ENCODE results near the gene OR6C68. TPM values are rescaled to one million over a fixed set of nuclear protein-coding genes. Genes with fewer than 3 reads are reported as not detected.

Gene OR6C68
- total and polyA plus RNA-seq, 2 of the 4 experiments (the other 2 are of a cell fraction): not detected

GRCh38 chr12:55515696-55516095, 23.5 kb downstream of the OR6C68 start:
- Histone ChIP-seq H3K9me3 (ENCODE audit: control insufficient read depth, insufficient read depth, low read length) (no peaks in the 10 kb centered on the region), H3K4ac (ENCODE audit: low read depth, low read length) (no peak overlapping the region), H2AK5ac (ENCODE audit: low read depth, low read length) (no peak overlapping the region), H4K20me1 (ENCODE audit: insufficient read depth, low read length) (no peaks in the 10 kb centered on the region), H3K79me1 (ENCODE audit: low read depth in 1 of 2, low read length in 2 of 2) (no peaks in the 10 kb centered on the region), H3K9me1 (ENCODE audit: insufficient read depth, low read length) (no peaks in the 10 kb centered on the region), H3K4me1 (ENCODE audit: control insufficient read depth, insufficient read depth, low read length) (no peaks in the 10 kb centered on the region), H2AFZ (replicated peaks; ENCODE audit: low read length, poor library complexity) (no peak overlapping the region), H4K91ac (ENCODE audit: insufficient read depth, low read depth, low read length) (no peak overlapping the region), H3K56ac (ENCODE audit: extremely low read depth, insufficient read depth, low read length) (no peak overlapping the region), H3K4me3 (ENCODE audit: insufficient read depth, low read depth, low read length) (no peak overlapping the region), H2BK15ac (ENCODE audit: low read depth, low read length) (no peak overlapping the region), H3K36me3 (ENCODE audit: control insufficient read depth, insufficient read depth, low read length) (no peaks in the 10 kb centered on the region), H3K14ac (replicated peaks; ENCODE audit: low read depth, low read length) (no peak overlapping the region), H2BK20ac (ENCODE audit: low read depth, low read length) (no peak overlapping the region), H4K8ac (ENCODE audit: low read depth in 2 of 2, low read length in 2 of 2) (no peak overlapping the region), H3K9ac (ENCODE audit: low read depth, low read length) (no peak overlapping the region), H3K18ac (ENCODE audit: low read depth, low read length) (no peak overlapping the region), H3K23ac (ENCODE audit: low read depth, low read length) (no peak overlapping the region), H2BK120ac (ENCODE audit: low read depth, low read length) (no peak overlapping the region), H2AK9ac (replicated peaks; ENCODE audit: low read depth, low read length, poor library complexity) (no peak overlapping the region), H3K4me2 (ENCODE audit: low read depth, low read length) (no peak overlapping the region), H3K27ac (ENCODE audit: insufficient read depth, low read length) (no peak overlapping the region), H4K5ac (ENCODE audit: low read depth, low read length) (no peak overlapping the region), H3K27me3 (ENCODE audit: control insufficient read depth, insufficient read depth, low read length) (no peaks in the 10 kb centered on the region), H2BK5ac (ENCODE audit: low read depth, low read length, poor library complexity, severe bottlenecking) (no peak overlapping the region)
- intact Hi-C loops (cut with micrococcal nuclease) (no loop called here), dilution Hi-C loops (cut with HindIII; ENCODE audit: low sequenced_read_pairs, unreplicated experiment) (no loop called here), in situ Hi-C loops (cut with MboI; ENCODE audit: low sequenced_read_pairs) (no loop called here)
- CTCF ChIA-PET: no interaction called here
- no peak for DNase-seq
- ATAC-seq (ENCODE audit: low read depth): no peak
- BruUV-seq (replicated peaks): no TSS peak
- TF ChIP-seq RCOR1 (IDR thresholded peaks at IDR 0.05; ENCODE audit: insufficient replicate concordance, low read length) (no peak), FOS (IDR thresholded peaks at IDR 0.05; ENCODE audit: low read depth, low read length) (no peak), CEBPB (IDR thresholded peaks at IDR 0.05; ENCODE audit: low read depth, low read length) (no peak), CTCF (conservative IDR thresholded peaks at IDR 0.05; ENCODE audit: low read depth, low read length) (no peak), CHD1 (IDR thresholded peaks at IDR 0.05; ENCODE audit: low read depth, low read length) (no peak), SMC3 (IDR thresholded peaks at IDR 0.05; ENCODE audit: low read depth, low read length) (no peak), NFE2L2 (IDR thresholded peaks at IDR 0.05; ENCODE audit: low read depth, low read length) (no peak), RAD21 (IDR thresholded peaks at IDR 0.05; ENCODE audit: low read length) (no peak), ELK1 (IDR thresholded peaks at IDR 0.05; ENCODE audit: borderline replicate concordance, low read depth, low read length) (no peak), BHLHE40 (IDR thresholded peaks at IDR 0.05; ENCODE audit: low read depth, low read length) (no peak), MXI1 (IDR thresholded peaks at IDR 0.05; ENCODE audit: borderline replicate concordance, low read depth, low read length) (no peak), USF2 (IDR thresholded peaks at IDR 0.05; ENCODE audit: low read depth, low read length) (no peak), RFX5 (IDR thresholded peaks at IDR 0.05; ENCODE audit: low read depth, low read length) (no peak), POLR2A (IDR thresholded peaks at IDR 0.05; ENCODE audit: low read depth, low read length) (no peak), MAZ (IDR thresholded peaks at IDR 0.05; ENCODE audit: borderline replicate concordance, low read depth, low read length) (no peak), MAFK (IDR thresholded peaks at IDR 0.05; ENCODE audit: low read depth, low read length) (no peak)
- 14% methylated on average over 1 of the region's 1 CpG; no CpG with 5 or more reads in 1 of the 2 experiments for WGBS, 2 experiments (ENCODE audit: extremely low coverage in 2 of 2, insufficient read length in 1 of 2)
- POLR2A ChIA-PET (ENCODE audit: unreplicated experiment): no interaction called here
